Esophagus squamous epithelium (tissue), 4 donors: ENCODE measurements around the gene INSYN1.

Experiments used
- CTCF ChIP-seq, 6 experiments: fragments of 450-650 bp in 4 of 6; fragments of 200-600 bp in 2 of 6; sonication (generic) in 2 of 6; IDR thresholded peaks; one replicate each; pipeline ENCODE4 v1.5.1; 2016 to 2019; ENCODE audit warnings: antibody characterized with exemption in 6 of 6, mild to moderate bottlenecking in 4 of 6, moderate library complexity in 4 of 6
- POLR2A ChIP-seq, 4 donors: fragments of 450-650 bp; IDR thresholded peaks; one replicate each; pipeline ENCODE4 v1.6.1; 2017; ENCODE audit warnings: antibody characterized with exemption in 4 of 4, mild to moderate bottlenecking in 4 of 4, moderate library complexity in 3 of 4

GRCh38 chr15:73718694-73719093 lies 34.5 kb downstream of the INSYN1 start:
- TF ChIP-seq CTCF (IDR thresholded peaks at IDR 0.05) (no peak), POLR2A (IDR thresholded peaks at IDR 0.05) (no peak)
